ENCODE data around the gene DIPK1A.

DNA sequence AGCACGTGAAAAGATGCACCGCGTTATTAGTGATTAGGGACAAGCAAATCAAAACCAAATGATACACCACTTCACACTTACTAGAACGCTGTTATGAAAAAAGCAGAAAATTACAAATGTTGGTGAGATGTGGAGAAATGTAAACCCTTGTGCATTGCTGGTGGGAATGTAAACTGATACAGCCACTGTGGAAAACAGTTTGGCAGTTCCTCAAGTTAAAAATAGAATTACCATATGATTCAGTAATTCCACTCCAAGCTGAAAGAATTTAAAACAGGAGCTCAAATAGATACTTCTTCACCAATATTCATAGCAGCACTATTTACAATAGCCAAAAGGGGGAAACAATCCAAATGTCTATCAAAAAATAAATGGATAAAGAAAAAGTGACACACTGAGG lies 166.1 kb downstream of the DIPK1A start:
- TF ChIP-seq POLR2A (IDR thresholded peaks at IDR 0.05), result no peak
- no peak for TF ChIP-seq CTCF (IDR thresholded peaks at IDR 0.05)

Data from esophagus squamous epithelium (tissue), 4 donors.